GM19395 (cell line): ENCODE results near the gene MTERF4.

ENCODE experiments used
- ATAC-seq: cut with Tn5 transposase; IDR thresholded peaks from one replicate; pipeline ENCODE4 v1.9.1; 2021; ENCODE audit warnings: mild to moderate bottlenecking, moderate library complexity; ENCODE audit not compliant: unreplicated experiment

The MTERF4 gene

DNA sequence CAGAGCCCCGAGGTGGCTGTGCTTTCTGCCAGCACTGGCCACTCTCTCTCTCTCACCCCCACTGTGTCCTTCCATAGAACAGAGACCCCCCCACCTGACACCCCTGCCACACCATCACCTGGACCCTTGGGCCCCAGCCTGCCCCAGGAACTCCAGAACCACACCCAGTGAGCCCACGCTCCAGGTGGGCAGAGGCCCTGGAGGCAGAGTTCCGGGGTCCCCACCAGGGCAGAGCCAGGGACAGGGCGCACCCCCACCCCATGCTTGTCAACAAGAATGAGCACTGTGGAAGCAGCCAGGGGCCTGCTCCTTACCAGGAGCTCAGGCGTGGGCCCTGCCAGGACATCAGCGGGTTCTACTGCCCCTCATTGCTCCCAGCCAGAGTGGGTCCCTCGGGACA is 32.6 kb upstream of the MTERF4 start:
- no peak for ATAC-seq

DNA sequence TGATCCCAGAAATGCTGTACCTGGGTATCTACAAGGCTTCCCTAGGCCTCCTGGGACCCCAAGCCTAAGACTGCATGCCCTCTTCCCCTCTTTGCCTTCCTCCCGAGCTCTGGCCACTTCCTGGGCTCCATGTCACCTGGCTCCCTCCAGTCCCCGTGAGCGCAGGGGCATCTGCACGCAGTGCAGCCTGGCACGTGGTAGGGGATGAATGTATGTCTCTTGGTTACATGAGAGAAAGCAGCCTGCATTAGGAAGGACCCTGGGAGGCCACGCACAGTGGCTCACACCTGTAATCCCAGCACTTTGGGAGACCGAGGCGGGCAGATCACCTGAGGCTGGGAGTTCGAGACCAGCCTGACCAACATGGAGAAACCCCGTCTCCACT is 31.3 kb upstream of the MTERF4 start:
- no peak for ATAC-seq

- ATAC-seq: no peak
Measured at GRCh38 chr2:241132538-241133435, 30.7 kb upstream of the MTERF4 start.

- no peak for ATAC-seq
Measured at GRCh38 chr2:241131531-241131930, 29.4 kb upstream of the MTERF4 start.

DNA sequence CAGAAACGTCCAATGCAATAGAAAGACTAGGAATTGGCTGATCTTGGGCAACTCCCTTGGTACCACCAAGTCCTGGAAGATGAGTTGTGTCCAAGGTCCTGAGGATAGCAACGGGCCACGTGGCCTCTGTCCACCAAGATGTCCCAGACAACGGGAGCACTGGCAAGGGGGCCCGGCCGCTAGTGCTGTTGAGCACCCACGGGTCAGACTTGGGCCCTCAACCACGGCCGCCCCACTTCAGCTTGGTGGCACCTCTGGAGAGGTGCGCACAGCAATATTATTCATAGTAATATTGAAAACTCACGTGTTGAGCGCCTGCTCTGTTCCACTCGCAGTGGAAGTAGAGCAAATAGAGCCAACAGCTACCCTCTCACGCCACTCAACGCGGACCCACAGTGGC is 28.2 kb upstream of the MTERF4 start:
- no peak for ATAC-seq

GRCh38 chr2:241129086-241129871 is 27.2 kb upstream of the MTERF4 start:
- ATAC-seq: no peak

DNA sequence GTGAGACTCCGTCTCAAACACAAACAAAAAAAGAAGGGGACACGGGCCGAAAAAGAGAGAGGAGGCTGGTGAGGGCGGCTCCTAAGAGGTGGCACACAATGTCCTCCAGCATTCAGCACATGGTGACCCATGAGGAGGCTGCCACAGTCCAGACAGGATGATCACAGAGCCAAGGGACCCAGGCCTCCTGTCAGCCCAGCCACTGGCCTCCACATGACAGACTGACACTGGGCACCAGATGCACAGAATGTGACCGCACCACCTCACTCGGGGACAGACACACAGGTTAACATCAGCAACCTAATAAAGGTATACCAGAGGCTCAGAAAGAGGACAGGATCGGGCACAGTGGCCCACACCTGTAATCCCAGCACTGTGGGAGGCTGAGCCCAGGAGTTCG is 26.2 kb upstream of the MTERF4 start:
- no peak for ATAC-seq

GRCh38 chr2:241126771-241127202 is 24.7 kb upstream of the MTERF4 start:
- ATAC-seq: no peak

DNA sequence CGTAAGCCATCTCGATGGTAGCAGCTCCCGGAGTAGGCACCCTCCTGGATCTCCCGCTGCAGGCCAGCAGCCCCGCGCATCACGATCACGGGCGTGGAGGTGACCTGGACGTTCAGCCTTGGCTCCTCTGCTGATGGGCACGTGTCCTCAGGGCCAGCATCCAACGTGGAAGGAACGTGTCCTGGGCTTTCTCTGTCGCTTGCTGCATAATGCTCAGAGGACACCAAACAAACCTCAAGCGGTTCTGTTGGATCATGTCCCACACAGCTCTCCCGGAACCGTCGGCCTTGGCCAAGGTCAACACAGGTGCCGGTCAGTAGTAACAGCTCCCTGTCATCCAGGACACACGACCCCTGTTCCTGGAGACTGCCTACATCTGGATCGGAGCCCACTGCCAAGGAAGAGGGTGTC is 24.1 kb upstream of the MTERF4 start:
- ATAC-seq: no peak

DNA sequence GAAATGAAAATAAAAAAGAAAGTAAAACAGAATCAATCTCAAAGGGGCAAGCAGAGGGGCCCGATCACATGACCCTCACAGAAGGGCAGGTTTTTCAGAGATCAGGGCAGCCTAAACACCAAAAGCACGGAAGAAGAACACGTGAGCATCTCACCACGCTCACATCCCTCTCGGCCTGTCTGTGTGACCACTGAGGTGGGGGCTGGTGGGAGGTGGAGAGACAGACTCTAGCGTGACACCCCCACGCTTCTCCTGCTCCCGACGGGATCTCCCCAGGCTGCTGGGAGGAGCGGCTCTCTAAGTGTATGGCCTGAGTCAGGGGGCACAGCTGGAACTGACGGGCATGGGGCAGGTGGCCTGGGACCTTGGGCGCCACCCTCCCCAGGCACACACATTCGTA is 23.5 kb upstream of the MTERF4 start:
- ATAC-seq: no peak

GRCh38 chr2:241123816-241124536 is 21.9 kb upstream of the MTERF4 start:
- no peak for ATAC-seq

- no peak for ATAC-seq
Measured at GRCh38 chr2:241122376-241123002, 20.4 kb upstream of the MTERF4 start.

GRCh38 chr2:241121008-241121407 is 18.9 kb upstream of the MTERF4 start:
- no peak for ATAC-seq

DNA sequence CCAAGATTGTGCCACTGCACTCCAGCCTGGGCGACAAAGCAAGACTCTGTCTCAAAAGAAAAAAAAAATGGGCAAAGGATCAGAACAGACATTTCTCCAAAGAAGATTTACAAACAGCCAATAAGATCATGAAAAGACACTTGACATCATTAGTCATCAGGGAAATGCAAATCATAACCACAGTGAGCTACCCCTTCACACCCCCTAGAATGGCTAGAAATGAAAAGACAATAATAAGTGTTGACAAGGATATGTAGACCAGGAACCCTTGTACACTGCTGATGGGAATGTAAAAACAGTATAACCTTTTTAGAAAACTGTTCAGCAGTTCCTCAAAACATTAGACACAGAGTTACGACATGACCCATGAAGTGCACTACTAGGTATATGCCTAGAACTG is 18.4 kb upstream of the MTERF4 start:
- ATAC-seq: no peak

DNA sequence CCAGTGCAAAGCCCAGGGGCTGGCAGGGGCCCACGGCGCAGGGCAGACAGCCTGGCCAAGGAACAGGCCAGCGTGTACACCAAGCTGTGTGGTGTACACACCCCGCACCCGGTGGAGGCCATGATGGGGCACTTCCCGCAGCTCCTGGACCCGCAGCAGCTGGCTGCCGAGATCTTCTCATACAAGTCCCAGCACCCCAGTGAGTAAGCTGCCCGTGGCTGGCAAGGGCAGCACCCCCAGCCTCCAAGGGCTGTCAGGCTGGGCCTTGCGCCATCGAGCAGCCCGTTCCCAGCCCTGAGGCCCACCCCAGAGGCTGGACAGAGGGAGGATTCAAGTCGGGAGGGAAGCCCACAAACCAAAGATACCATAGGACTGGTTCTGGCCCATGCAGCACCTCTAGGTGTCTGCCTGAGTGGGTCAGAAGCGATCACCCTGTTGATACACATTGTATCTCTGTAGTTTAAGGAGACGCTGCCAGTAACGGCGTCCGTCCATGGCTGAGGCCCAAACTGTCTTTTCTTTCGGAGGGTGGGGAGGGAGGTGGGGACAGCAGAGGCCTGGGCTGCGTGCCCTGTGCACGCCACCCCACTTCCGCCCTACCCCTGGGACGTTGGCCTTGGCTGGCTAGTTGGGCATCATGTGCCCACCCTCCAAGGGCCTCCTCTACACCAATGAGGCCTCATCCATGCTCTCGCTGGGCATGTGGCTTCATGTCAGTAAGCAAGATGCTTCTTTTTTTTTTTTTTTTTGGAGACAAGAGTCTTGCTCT is 16.8 kb upstream of the MTERF4 start:
- no peak for ATAC-seq

- ATAC-seq: no peak
Measured at GRCh38 chr2:241116606-241117560, 14.8 kb upstream of the MTERF4 start.

GRCh38 chr2:241115361-241115760 is 13.3 kb upstream of the MTERF4 start:
- ATAC-seq: no peak

GRCh38 chr2:241114836-241115235 is 12.7 kb upstream of the MTERF4 start:
- no peak for ATAC-seq

DNA sequence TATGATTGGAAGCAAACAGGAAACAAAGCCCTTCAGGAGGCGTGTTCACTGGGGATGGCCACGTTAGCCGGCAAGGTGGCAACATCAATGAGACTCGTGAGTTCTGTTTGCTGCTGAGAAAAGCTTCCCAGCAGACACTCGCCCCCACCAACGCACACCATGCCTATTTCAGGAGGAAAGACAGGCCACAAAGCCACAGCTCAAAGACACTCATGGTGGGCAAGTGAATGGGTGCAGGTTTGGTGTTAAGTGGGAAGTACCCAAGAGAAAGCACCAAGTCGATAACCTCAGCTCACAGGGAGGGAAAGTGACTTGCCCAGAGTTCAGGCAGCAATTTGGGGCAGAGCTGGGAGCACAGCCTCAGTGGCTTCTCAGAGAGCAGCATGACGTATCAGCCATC is 10.5 kb upstream of the MTERF4 start:
- ATAC-seq: no peak
